COLO829 (cell line): ENCODE measurements around the gene SLC6A1.

Source experiments
- DNase-seq: peaks from one replicate; pipeline ENCODE4 v3.0.0; 2012; ENCODE audit warnings: low spot score

SLC6A1 gene

DNA sequence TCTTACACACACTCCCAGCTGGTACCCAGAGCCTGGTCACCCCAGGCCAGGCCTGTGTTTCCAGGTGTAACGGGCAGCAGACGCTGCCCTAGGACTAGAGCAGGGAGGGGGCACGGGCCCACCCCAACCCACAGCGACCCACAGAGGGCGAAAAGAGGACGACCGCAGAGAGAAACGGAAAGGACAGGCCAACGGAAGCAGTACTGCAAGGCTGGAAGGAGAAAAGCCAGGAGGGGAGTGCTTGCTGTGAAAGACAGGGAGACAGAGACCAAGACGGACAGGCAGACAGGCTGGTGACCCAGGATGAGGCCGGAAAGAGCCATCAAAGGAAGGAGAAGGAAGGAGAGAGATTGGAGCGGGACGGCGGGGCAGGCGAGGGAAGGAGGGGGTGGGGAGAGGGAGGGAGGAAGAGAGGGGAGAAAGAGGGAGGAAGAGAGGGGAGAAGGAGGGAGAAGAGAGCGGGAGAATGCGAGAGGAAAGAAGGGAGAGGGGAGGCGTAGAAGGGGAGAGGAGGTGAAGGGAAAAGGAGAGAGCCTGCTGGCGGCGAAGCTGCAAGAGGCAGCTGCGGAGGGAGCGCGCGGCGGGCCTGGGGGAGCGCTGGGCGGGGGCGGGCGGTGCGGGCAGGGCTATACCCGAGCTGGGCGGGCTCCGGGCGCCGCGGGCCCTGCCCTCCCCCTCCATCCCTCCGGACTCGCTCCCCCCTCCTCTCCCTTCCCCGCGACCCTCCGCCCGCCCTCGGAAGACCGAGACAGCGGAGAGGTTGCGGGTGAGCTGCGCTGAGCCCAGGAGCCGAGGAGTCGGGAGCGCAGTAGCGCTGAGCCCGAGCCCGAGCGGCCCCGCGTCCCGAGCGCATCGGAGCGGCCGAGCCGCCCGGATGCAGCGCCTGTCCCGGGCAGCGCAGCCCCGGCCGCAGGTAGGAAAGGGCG lies at the start of gene SLC6A1:
Gene SLC6A1, plus strand, starts transcription at position 732 of the 926 bp plus-strand sequence. CDS start 24,464 bp downstream, outside the sequence.
- DNase-seq = no peak

GRCh38 chr3:10944866-10945265 lies 47.7 kb upstream of the SLC6A1 start:
- no peak for DNase-seq

- no peak for DNase-seq
Measured at GRCh38 chr3:10945683-10946287, 46.8 kb upstream of the SLC6A1 start.

GRCh38 chr3:10946526-10946925 lies 46.0 kb upstream of the SLC6A1 start:
- DNase-seq = no peak

DNA sequence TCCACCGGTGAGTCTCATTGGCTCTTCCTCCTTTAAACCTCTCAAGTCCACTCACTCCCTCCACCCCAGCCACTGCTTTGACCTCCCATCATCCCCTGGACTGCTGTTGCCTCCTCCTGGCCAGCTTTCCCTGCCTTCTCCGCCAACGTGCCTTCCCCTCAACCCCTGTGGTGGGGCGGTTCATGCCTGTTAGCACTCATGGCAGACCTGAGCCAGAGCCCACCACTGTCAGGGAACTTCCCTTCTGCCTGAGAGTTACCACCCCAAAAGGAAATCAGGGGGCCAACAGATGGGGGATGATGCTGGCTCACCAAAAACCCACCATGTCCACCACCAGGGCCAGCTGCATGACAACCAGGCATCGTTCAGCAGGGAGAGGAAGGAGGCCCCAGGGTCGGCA lies 44.2 kb upstream of the SLC6A1 start:
- DNase-seq = no peak

DNA sequence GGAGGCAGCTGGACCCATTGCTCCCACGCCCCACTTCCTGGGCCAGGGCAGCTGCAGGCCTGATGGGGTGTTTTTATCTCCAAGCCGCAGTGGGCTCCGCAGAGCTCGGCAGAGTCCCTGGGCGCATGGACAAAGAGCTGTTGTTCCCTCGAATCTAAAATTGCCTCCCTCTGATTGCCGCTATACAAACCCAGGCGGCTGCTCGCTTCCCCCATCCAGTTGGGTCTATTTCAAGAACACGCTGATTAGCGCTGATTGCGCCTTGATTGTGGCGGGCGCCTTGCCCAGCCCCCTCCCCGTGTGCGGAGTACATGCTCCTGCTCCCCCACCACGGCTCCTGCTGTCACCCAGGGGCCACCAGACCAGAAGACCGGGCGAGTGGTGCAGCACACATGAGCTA lies 43.4 kb upstream of the SLC6A1 start:
- no peak for DNase-seq

DNA sequence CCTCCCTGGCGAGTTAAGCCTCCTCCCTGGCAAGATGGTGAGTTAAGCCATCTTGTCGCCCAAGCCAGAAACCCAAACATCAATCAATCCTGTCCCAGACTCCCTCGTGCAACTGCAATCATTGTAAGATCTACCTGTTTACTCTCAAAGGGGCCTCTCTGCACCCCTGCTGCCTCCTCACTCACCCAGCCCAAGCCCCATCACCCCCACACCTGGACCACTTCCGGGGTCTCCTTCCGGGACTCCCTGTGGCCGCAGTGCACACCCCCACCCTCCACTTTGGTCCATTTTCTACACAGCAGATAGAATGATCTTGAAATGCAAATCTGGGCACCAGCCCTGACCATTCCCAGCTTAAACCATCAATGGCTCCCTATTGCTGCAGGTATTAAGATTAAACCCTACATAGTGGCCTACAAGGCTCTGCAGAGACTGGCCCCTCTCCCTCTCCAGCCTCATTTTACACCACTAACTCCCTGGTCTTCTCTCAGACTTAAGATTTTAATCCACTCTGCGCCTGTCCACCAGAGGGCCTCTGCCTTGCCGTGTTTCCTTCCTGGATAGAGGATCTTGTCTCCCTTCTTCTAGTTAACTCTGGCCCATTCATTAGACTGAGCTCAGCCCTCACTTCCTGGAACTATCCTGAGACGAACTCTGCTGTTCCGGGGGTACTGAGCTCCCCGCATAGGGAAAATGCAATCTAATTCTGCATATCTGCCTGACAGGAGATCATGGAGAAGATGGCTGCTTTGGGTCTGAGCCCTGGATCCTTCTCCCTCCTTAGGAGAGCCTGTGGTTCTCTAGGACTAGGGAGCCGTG lies 41.9 kb upstream of the SLC6A1 start:
- no peak for DNase-seq

- no peak for DNase-seq
Measured at GRCh38 chr3:10951295-10951926, 41.1 kb upstream of the SLC6A1 start.

GRCh38 chr3:10952525-10952924 lies 40.0 kb upstream of the SLC6A1 start:
- no peak for DNase-seq

DNA sequence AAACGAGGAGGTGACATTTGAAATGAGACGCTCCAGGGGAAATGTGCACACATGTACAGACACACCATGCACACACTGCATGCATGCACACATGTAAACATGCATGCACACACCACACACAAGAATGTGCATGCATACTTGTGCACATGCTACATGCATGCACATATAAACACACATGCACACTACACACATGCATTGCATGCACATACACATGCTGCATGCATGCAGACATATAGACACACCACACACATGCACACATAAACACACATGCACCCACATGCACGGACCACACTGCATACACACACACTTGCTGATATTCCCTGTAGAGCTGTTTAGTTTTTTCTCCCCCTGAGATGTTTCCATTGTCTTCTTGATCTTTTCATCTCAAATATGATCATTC lies 37.8 kb upstream of the SLC6A1 start:
- no peak for DNase-seq

GRCh38 chr3:10955711-10956453 lies 36.7 kb upstream of the SLC6A1 start:
- no peak for DNase-seq

DNA sequence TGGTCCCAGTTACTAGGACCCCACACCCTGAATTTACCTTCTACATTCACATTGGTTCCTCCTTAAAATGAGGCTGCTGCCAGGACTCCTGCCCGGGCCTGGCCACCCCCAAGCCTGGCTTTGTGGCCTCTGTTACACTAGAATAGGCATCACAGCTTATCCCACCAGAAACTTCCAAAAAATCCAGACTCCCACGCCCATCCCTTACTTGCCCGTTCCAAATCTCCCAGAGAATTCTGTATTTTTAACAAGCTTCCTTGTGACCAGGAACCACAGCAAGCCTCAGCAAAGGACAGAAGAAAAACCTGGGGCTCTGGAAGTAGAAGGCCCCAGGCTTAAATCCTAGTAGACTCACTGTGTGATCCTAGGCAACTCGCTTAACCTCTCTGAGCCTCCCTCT lies 36.0 kb upstream of the SLC6A1 start:
- DNase-seq = no peak

DNA sequence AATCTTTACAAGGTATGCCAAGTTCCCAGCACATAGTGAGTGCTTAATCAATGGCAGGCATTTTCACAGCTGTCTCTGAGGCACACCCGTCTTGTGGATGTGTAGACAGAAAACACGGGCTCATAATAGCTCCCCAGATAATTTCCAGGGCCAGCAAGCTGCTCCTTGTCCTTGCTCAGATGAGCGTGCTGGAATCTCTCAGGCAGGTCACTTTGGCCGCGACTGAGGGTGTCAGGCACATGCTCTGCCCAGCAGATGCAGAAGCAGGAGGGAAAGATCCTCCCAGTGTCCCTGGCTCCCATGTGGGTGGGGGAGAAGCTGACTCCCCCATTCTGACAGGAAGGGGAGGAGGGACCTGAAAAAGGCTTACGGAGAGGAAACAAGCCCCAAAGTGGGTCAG lies 35.6 kb upstream of the SLC6A1 start:
- no peak for DNase-seq

DNA sequence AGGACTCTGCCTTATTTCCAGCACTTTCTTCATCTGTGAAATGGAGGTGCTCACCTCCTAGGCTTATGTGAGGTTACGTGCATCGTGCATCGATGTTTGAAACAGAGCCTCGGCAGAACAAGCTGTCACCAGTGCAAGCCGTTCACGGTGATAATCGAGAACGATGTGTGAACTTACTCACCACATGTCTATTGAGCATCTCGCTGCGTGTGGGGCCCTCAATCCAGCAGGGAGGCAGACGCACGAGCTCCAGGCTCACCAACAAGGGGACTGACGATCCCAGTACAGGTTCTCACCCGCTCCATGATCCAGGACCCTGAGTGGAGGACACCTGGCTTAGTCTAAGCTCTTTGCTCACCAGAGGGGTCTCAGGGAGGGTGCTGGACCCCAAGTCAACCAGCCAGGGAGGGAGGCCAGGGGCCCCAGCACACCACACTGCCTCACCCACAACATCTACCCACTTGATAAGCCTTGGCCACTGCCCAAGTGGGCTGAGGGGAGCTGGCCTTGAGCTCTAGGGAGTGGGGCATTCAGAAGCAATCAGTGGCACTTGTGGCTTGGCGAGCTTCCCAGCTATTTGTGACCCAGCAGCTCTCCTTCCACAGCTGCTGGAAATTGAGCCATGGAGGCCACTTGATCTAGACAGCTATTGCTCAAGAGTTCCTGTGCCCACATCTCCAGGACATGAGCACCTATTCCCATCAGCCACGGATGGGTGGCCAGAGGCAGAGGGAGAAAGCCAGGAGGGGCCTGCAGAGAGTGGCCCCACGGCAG lies 34.4 kb upstream of the SLC6A1 start:
- DNase-seq = no peak

DNA sequence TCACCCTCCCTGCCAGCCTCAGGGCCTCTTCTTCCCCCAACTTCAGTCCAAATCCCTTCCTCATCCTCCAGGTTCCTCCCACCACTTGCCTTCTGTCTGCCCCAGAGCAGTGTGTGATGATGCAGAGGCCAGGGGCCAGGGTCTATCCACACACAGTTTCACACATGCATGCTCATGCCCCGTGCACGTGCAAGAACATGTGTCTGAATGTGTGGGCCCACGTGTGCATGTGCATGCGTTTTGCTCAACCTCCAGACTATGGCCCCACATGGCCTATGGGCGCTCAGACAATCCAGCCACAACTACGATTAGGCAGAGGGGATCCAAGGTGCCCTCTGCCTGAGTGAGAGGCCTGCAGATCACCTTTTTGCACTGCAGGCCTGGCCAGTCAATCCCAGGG lies 32.3 kb upstream of the SLC6A1 start:
- DNase-seq = no peak

- DNase-seq = no peak
Measured at GRCh38 chr3:10961921-10962320, 30.6 kb upstream of the SLC6A1 start.

- DNase-seq = no peak
Measured at GRCh38 chr3:10962481-10963036, 30.0 kb upstream of the SLC6A1 start.

DNA sequence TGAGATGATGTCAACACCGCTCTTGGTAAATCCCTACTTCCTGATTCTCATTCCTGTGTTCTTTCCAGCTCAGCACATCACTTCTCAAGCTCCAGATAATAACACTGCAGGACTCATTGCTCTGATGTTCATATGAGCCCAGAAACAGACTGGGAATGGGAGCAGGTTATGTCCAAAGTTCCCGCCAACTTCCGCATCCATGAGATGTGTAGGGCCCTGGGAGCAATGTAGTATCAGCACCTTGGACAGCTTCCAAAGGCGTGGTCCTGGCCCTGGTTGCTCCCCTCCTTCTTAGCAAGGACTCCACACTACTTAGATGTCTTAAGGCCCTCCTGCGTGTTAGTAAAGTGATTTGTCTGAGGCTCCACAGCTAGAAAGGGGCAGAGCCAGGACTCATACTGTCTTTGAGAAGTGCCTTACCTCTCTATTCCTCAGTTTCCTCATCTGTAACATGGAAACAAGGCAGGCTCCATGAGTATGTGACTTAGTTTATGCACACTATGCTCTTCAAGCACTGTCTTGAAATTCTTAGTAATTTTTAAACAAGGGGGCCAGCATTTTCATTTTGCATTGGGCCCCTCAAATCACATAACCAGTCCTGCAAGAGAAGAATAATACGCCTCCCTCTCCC lies 27.9 kb upstream of the SLC6A1 start:
- peak; percentile 11 for DNase-seq

DNA sequence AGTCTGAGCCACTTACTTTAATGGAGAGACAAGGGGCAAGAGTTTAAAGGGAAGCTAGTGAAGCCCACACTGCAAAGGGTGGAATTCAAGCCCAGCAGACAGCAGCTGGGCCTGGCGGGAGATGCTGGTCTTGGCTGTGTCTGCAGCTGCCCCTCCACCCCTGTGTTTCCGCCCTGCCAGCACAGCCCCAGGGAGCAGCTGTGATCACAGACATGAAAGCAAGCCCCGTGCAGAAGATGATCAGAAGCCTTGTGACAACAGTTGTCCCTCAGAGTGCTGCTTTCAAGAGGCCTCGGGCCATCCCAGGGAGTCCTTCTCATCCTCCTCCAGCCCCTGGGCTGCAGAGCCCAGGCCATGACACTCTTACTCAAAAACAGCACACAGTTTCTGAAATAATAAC lies 24.1 kb upstream of the SLC6A1 start:
- no peak for DNase-seq
